NCI-H1930 (cell line): ENCODE data around the gene PCLAF.

ENCODE experiments used
- DNase-seq, 2 experiments: peaks; one replicate each; lab custom pipeline; 2025; lab: John Stamatoyannopoulos, UW

Gene PCLAF

DNA sequence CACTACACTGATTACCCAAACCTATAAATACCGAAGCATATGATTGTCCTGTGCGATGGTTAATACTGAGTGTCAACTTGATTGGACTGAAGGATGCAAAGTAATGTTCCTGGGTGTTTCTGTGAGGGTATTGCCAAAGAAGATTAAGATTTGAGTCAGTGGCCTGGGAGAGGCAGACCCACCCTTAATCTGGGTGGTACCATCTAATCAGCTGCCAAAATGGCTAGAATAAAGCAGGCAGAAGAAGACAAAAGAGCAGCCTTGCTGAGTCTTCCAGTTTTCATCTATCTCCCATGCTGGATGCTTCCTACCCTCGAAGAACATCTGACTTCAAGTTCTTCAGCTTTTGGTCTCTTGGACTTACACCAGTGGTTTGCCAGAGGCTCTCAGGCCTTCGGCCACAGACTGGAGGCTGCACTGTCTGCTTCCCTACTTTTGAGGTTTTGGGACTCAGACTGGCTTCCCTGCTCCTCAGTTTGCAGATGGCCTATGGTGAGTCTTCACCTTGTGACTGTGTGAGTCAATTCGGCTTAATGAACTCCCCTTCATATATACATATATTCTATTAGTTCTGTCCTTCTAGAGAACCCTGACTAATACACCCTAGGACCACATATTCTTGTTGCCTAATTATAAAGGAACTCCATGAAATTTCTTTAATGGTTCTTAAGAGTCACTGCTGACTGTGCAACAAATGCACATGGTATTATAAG lies 56.9 kb downstream of the PCLAF start:
- DNase-seq, result no peak

DNA sequence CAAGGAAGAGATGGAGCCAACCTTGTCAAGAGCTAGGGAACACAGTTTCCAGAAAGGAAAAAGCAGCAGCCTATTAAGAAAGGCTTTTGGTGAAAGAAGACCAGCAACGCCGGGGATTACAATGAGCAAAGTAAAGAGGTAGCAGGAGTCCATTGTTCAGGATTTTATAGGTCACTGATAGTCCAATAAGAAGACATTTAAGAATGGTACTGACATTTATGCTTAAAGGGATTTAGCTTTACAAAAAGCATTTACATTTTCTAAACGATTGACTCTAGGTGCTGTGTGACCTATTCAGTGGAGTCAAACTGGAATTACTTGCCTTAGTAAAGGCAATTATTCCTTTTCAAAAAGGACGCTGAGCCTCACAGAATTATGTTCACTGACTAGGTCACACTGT lies 66.0 kb downstream of the PCLAF start:
- DNase-seq, result peak; percentile 1 to 7

DNA sequence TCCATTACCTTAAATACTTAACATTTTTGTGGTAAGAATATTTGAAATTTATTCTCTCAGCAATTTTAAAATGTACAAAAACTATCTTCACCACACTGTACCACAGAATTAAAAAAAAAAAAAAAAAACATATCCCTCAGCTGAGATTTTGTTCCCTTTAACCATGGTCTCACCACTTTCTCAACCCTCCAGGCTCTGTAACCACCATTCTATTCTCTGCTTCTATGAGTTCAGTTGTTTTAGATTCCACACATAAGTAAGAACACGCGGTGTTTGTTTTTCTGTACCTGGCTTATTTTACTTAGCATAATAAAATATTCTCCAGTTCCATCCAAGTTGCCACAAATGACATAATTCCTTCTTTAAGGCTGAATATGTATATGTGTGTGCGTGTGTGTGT lies 66.8 kb downstream of the PCLAF start:
- no peak for DNase-seq
